Panc1 (cell line): ENCODE results near the gene DOCK3. TPM values are rescaled to one million over a fixed set of nuclear protein-coding genes. Genes with fewer than 3 reads are reported as not detected.

Experiments
- ATAC-seq: fragments of 200-7000 bp; cut with Tn5 transposase; 2 replicates; pipeline ENCODE4 v1.9.1; 2020; ENCODE audit warnings: mild to moderate bottlenecking, moderate library complexity
- BruUV-seq: library from RNA; stranded (reverse); fragments of 400-500 nt; replicated peaks from 2 replicates; lab custom pipeline; 2021; lab: Mats Ljungman, UMichigan
- CTCF ChIA-PET: fragments of 300-600 bp; sonication (Branson Sonifier 250); formaldehyde crosslinking; loops from one replicate; lab custom pipeline; 2022; ENCODE audit warnings: antibody characterized with exemption; lab: Charles Lee
- POLR2A ChIA-PET: fragments of 300-600 bp; sonication (Branson Sonifier 250); formaldehyde crosslinking; loops from one replicate; lab custom pipeline; 2022; ENCODE audit warnings: antibody characterized with exemption; lab: Charles Lee
- DNase-seq: peaks from one replicate; pipeline ENCODE4 v3.0.0-alpha.2; 2010; ENCODE audit warnings: low read depth, low spot score
- H3K27ac ChIP-seq: 2 replicates; pipeline ENCODE4 v1.5.1; 2011; ENCODE audit warnings: mild to moderate bottlenecking, low read length, inconsistent platforms
- H3K27me3 ChIP-seq: fragments of 200-500 bp; sonication (Bioruptor generic); 2 replicates; pipeline ENCODE4 v1.6.0; 2014; ENCODE audit warnings: low read length, inconsistent platforms; ENCODE audit not compliant: control insufficient read depth, insufficient read depth
- H3K36me3 ChIP-seq: fragments of 200-500 bp; sonication (Bioruptor generic); 2 replicates; pipeline ENCODE4 v1.5.1; 2014; ENCODE audit warnings: inconsistent platforms, mild to moderate bottlenecking, low read length, moderate library complexity; ENCODE audit not compliant: control insufficient read depth, insufficient read depth
- H3K4me1 ChIP-seq: 2 replicates; pipeline ENCODE4 v1.5.1; 2011; ENCODE audit warnings: inconsistent platforms, mild to moderate bottlenecking, low read length, moderate library complexity; ENCODE audit not compliant: control insufficient read depth, insufficient read depth
- H3K4me3 ChIP-seq, 2 experiments: 2 replicates each; pipeline ENCODE4 v1.5.1; 2011 to 2012; ENCODE audit warnings: low read depth in 2 of 2, low read length in 2 of 2, mild to moderate bottlenecking in 2 of 2, inconsistent platforms in 1 of 2, moderate library complexity in 1 of 2
- H3K9me3 ChIP-seq: fragments of 200-500 bp; sonication (Bioruptor generic); 2 replicates; pipeline ENCODE4 v1.5.1; 2014; ENCODE audit warnings: low read depth, mild to moderate bottlenecking, inconsistent platforms, low read length, moderate library complexity; ENCODE audit not compliant: control insufficient read depth, insufficient read depth
- POLR2AphosphoS5 ChIP-seq: IDR thresholded peaks from 2 replicates; pipeline ENCODE4 v1.6.1; 2012; ENCODE audit warnings: mild to moderate bottlenecking, low read depth, low read length, moderate library complexity
- SIN3A ChIP-seq: IDR thresholded peaks from 2 replicates; pipeline ENCODE4 v1.6.1; 2012; ENCODE audit warnings: low read depth, mild to moderate bottlenecking, low read length, moderate library complexity, borderline replicate concordance; ENCODE audit not compliant: insufficient read depth
- TCF7L2 ChIP-seq: IDR thresholded peaks from 2 replicates; pipeline ENCODE4 v1.6.1; 2011; ENCODE audit warnings: mild to moderate bottlenecking, low read depth, low read length, inconsistent platforms
- in situ Hi-C: cut with HindIII; loops from 2 replicates; pipeline ENCODE4 v1.10.0; 2016; ENCODE audit warnings: low sequenced_read_pairs, low pct_unique_long_range_greater_than_20kb
- intact Hi-C: fragments of 100-400 bp; cut with micrococcal nuclease; formaldehyde crosslinking; loops from one replicate; pipeline ENCODE4 v1.10.0; 2022; ENCODE audit not compliant: unreplicated experiment
- total RNA-seq: library from RNA; stranded (reverse); gene quantifications from one replicate; pipeline ENCODE4 v1.2.1, GENCODE V29; 2021; ENCODE audit not compliant: unreplicated experiment
- TF ChIP-seq, protein P1 (sequence below): fragments of 450-650 bp; IDR thresholded peaks from 2 replicates; pipeline ENCODE4 v1.5.1; 2017; ENCODE audit warnings: mild to moderate bottlenecking
- TF ChIP-seq, protein P2 (sequence below), 2 experiments: IDR thresholded peaks; 2 replicates each; pipeline ENCODE4 v1.6.1; 2011 to 2012; ENCODE audit warnings: low read depth in 2 of 2, control low read depth in 1 of 2, low read length in 1 of 2, mild to moderate bottlenecking in 1 of 2, moderate library complexity in 1 of 2; ENCODE audit not compliant: insufficient read depth in 1 of 2

The DOCK3 gene
- total RNA-seq, 1 experiment from 2014 or later = 0.21 TPM

DNA sequence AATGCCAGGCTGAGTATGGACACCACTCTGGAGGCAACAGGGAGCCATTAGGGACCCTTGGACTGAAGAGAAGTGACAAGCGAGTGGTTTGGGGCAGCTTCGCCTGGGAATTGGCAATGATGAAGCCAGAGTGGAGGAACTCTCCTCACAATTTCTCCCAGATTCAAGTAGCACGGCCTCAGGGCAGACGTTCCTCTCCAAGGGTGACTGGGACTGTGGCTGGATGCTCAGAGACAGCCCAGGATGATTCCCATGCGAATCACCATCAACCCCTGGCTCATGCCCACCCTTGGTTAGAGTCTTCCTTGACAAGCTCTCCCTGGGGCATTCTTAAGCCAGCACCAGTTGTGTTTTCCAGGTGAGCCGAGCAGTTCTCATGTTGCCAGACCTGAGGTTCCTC is 16.3 kb upstream of the DOCK3 start:
- ATAC-seq (no peak), DNase-seq (no peak)
- ChIA-PET POLR2A (no interaction called here), CTCF (no interaction called here)
- Histone ChIP-seq H3K4me1 (no peaks in the 10 kb centered on the region), H3K4me3 (no peak overlapping the region), H3K27me3 (no peaks in the 10 kb centered on the region), H3K9me3 (no peaks in the 10 kb centered on the region), H3K36me3 (no peaks in the 10 kb centered on the region), H3K27ac (no peak overlapping the region)
- no TSS peak for BruUV-seq
- intact Hi-C loops (no loop called here), in situ Hi-C loops (no loop called here)
- TF ChIP-seq, protein P1, sequence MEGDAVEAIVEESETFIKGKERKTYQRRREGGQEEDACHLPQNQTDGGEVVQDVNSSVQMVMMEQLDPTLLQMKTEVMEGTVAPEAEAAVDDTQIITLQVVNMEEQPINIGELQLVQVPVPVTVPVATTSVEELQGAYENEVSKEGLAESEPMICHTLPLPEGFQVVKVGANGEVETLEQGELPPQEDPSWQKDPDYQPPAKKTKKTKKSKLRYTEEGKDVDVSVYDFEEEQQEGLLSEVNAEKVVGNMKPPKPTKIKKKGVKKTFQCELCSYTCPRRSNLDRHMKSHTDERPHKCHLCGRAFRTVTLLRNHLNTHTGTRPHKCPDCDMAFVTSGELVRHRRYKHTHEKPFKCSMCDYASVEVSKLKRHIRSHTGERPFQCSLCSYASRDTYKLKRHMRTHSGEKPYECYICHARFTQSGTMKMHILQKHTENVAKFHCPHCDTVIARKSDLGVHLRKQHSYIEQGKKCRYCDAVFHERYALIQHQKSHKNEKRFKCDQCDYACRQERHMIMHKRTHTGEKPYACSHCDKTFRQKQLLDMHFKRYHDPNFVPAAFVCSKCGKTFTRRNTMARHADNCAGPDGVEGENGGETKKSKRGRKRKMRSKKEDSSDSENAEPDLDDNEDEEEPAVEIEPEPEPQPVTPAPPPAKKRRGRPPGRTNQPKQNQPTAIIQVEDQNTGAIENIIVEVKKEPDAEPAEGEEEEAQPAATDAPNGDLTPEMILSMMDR = no peak
- TF ChIP-seq SIN3A (no peak), TCF7L2 (no peak), POLR2AphosphoS5 (no peak)
- TF ChIP-seq, protein P2, sequence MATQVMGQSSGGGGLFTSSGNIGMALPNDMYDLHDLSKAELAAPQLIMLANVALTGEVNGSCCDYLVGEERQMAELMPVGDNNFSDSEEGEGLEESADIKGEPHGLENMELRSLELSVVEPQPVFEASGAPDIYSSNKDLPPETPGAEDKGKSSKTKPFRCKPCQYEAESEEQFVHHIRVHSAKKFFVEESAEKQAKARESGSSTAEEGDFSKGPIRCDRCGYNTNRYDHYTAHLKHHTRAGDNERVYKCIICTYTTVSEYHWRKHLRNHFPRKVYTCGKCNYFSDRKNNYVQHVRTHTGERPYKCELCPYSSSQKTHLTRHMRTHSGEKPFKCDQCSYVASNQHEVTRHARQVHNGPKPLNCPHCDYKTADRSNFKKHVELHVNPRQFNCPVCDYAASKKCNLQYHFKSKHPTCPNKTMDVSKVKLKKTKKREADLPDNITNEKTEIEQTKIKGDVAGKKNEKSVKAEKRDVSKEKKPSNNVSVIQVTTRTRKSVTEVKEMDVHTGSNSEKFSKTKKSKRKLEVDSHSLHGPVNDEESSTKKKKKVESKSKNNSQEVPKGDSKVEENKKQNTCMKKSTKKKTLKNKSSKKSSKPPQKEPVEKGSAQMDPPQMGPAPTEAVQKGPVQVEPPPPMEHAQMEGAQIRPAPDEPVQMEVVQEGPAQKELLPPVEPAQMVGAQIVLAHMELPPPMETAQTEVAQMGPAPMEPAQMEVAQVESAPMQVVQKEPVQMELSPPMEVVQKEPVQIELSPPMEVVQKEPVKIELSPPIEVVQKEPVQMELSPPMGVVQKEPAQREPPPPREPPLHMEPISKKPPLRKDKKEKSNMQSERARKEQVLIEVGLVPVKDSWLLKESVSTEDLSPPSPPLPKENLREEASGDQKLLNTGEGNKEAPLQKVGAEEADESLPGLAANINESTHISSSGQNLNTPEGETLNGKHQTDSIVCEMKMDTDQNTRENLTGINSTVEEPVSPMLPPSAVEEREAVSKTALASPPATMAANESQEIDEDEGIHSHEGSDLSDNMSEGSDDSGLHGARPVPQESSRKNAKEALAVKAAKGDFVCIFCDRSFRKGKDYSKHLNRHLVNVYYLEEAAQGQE (IDR thresholded peaks at IDR 0.05; ENCODE audit: insufficient read depth in 1 of 2, low read depth in 2 of 2, low read length in 1 of 2) = no peak

DNA sequence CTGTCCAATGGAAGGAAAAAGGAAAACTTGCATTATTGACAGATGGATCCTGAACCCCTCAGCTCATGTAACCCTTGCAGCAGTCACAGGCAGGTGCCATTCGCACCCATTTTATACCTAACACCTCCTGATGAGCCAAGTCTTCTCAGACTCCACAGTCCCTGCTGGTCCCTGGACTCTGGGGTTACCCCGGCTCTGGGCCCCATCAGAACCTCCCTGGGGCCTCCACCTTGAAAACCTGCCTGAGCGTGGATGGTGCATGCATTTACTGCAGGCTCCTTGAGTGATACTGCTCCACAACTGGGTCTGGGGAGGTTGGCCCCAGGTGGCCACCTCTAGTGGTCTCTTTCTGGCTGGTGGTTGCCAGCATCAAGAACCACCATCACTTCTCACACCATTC is 15.9 kb upstream of the DOCK3 start:
- in situ Hi-C loops = no loop called here
- CTCF ChIA-PET = no interaction called here

More for the DNA sequence above, 15.9 kb upstream of the DOCK3 start:
- no peaks in the 10 kb centered on the region for H3K4me1 ChIP-seq
- H3K27me3 ChIP-seq = no peaks in the 10 kb centered on the region
- TF ChIP-seq, protein P2 (IDR thresholded peaks at IDR 0.05; ENCODE audit: insufficient read depth in 1 of 2, low read depth in 2 of 2, low read length in 1 of 2) = no peak
- TF ChIP-seq, protein P1 = no peak
- no peak for TF ChIP-seq SIN3A
- TF ChIP-seq POLR2AphosphoS5 = no peak
- no peak for TF ChIP-seq TCF7L2
- no peak overlapping the region for H3K27ac ChIP-seq
- no peaks in the 10 kb centered on the region for H3K36me3 ChIP-seq
- no TSS peak for BruUV-seq
- H3K9me3 ChIP-seq = no peaks in the 10 kb centered on the region
- no peak for ATAC-seq
- H3K4me3 ChIP-seq = no peak overlapping the region
- intact Hi-C loops = no loop called here
- POLR2A ChIA-PET = no interaction called here
- no peak for DNase-seq
